HG02981 (cell line): ENCODE measurements around the gene MYCN.
"Not testable (repeated sequence)": the region's sequence is repeated elsewhere in the genome, so short reads cannot be mapped to it uniquely, and the experiment has no call there.

Experiments
- ATAC-seq: cut with Tn5 transposase; IDR thresholded peaks from one replicate; pipeline ENCODE4 v1.9.1; 2021; ENCODE audit warnings: mild to moderate bottlenecking, moderate library complexity; ENCODE audit not compliant: unreplicated experiment

MYCN gene

DNA sequence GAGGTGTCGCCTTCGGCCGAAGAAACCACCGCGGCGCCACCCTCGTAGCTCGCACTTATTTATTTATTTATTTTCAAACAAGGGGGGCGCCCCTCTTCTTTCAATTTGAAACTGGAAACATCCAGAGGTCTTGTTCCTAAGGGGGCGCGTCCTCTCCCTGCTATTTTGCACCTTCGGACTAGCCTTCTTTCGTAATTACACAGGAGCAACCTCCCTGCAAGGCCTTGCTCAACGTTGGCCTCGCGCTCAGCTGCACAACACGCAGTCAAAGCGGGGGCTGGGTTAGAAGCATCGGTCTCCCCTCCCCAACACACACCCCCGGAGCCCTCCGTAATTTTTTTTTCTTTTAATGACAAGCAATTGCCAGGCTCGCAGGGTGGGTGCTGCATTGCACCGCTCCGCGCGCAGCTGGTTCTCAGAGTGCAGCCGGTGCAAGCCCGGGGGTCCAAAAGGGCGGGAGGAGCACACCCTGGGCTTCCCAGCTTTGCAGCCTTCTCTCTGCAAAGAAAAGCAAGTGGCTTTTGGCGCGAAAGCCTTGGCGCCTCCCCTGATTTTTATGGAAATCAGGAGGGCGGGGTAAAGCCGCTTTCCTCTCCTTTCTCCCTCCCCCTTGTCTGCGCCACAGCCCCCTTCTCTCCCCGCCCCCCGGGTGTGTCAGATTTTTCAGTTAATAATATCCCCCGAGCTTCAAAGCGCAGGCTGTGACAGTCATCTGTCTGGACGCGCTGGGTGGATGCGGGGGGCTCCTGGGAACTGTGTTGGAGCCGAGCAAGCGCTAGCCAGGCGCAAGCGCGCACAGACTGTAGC, at the start of gene MYCN:
Gene MYCN (plus strand): TSS at position 697 of the 807 bp plus-strand sequence. CDS start 1,515 bp downstream, outside the sequence.
- ATAC-seq, result no peak

DNA sequence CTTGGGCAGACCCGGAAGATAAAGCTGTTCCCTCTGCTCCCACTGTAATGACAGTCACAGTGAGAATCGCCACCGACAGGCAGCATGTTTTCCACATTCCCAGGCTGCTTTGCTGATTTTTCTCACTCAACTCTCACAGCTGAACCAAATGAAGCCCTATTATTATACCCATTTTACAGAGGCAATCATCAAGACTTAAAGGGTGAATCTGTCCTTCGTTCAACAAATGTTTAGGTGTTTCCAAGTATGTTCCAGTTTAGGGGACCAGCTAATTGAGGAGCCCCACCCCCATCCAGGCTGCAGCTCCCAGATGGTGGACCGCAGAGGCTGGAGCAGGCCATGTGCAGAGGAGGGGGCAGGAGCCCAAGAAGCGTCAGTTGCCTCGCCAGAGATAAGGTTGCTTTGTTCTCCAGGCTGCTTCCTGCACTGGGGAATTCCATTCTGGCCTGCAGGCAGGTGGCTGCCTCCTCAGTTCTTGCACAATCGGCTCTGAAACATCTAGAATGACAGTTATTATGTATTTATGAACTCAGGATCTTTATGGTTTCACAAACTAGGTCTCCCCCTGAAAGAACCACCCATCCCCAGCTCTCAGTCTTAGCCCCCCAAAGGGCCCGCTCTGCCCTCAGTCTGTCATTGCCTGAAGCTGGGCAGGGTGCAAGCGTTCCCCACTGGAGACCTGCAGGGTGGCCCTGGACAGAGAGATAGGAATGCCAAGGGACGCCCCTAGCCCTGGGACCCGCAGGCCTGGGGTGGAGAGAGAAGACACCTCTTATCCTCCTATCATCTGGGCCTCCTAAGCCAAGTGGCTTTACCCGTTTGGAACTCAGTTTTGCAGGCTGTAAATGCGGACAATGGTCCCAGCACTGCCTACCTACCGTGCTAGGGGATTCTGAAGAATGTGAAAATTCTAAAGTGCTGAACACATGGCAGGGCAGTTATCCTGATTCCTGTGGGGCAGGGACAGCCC, 49.1 kb upstream of the MYCN start:
- no peak for ATAC-seq

DNA sequence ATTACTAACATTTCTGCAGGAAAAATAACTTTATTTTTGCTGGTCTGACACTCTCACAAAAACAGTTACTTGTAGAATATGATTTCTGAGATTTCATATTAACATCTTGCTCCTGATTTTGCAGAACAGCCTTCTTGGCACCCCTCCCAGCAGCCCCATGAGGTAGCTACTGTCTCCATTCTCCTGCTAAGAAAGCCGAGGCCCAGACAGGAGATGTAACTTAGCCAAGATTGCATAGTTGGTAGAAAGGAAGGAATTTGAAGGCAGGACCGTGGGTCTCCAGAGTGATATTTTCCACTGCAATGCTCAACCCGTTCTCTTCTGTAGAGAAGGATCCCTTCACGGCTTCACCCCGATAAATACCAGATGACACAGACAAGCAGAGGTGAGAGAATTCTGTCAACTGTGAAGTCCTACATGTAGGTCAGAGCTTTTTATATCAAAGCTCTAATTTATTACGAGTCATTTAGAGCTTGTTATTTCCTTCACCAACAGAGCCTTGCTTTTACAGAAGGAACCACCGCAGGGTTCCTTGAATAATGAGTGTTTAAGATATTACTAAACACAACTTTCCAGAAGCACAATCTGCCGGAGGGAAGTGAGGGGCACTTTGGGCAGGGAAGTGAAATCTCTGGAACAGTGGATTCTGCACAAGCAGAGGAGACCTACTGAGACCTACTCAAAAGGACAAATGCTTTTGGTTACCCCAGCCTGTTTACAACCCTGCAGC, 48.0 kb upstream of the MYCN start:
- ATAC-seq, result no peak

DNA sequence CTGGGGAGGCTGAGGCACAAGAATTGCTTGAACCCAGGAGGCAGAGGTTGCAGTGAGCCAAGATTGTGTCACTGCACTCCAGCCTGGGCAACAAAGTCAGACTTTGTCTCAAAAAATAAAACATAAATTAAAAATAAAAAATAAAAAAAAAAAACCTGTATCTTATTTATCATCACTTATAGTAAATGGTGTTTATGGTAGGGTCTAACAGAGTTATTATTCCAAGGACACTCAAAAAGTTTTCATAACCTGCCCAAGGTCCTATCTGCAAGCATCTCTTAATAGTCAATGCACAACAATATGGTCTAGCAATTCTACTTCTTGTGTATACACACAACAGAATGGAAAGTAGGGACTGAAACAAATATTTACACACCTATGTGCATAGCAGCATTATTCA, 47.3 kb upstream of the MYCN start:
- ATAC-seq, result no peak

DNA sequence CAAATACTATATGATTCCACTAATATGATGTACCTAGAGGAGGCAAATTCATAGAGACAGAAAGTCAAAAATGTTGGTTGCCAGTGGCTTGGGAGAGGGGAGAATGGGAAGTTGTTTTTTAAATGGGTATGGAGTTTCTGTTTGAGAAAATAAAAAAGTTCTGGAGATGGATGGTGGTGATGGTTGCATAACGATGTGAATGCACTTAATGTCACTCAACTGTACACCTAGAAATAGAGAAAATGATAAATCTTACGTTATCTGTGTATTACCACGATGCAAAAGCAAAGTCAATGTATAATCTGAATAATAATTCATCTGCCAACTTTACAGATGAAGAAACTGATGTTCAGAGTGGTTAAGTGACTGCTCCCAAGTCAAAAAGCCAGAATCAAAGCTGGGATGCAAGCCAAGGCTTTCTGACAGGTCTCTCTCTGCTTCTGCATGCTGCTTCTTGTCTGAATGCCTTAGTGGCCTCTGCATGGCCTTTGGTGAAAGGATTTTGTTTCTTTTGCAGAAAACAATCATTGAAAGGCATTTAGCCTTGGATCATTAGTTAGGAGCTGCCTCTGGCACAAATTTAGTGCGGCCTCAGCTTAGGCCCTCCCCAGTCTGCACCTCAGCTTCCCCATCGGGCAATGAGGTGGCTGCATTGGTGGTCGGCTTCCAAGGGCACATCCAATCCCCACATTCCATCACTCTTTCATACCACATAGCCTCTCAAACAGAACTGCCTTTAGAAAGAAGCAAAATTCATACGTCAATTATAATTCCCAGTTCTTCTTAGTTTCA, 46.5 kb upstream of the MYCN start:
- no peak for ATAC-seq

DNA sequence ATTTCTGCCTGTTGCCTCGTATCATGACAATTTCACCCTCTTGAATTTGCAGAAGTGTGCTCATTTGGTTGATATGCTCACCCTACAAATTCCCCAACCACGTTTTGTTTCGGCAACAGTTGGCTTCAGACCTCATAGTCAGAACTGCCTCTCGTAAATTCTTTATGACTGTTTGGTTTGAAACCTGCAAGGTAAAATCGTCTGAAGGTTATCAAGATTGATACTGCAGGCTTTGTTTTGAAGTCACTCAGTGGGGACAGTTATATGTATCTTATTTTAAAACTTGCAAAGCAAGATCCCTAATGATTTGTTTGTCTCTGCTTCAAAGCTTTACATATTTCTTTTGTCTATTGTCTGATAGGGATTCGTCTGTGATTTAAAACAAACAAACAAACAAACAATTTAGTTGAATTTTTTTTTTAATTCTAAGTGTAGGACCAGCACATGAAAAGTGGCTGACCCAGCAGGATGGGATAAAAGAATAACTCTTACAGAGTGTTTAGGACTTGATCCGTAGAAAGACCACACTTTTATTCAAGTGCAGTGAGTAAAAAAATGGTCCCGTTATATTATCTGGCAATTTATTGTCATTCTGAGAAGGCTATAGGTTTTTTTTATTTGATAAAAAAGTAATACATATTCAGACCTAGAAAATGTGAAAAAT, 45.7 kb upstream of the MYCN start:
- ATAC-seq, result no peak

DNA sequence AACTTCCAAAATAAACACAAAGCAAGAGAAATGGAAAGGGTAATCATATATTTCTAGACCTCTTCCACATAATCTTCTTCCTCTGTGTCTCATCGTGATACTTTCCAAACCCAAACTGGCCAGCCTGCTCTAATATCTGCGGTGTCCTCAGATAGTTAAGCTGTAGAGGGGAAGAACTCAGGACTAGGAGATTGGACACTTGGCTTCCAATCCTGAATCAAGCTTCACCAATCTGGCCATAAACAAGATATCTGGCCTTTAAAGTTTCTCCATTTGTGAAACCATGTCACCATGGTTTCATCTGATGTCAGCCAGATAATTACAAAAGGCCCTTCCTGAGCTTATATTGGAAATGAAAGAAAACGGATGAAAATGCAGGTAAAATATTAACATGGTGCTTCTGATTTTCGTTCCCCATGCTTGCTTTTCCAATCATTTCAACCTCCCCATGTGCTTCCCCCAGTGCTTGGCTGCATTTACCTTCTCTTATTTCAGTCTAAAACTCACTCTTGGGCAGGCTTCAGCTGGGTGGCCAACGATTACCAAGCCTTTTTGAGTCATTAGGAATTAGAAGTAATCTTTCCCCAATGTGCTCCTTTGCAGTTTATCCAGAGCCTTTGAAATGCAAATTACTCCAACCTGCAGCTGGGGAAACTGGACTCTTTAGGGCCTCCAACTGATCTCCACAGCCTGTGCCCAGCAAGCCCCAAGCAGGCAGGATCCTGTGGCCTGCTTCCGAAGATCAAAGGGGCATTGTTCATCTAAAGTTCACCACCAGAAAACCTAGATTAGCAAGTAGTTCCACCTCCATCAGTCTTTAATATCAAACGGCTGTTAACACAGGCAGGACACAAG, 44.5 kb upstream of the MYCN start:
- no peak for ATAC-seq

DNA sequence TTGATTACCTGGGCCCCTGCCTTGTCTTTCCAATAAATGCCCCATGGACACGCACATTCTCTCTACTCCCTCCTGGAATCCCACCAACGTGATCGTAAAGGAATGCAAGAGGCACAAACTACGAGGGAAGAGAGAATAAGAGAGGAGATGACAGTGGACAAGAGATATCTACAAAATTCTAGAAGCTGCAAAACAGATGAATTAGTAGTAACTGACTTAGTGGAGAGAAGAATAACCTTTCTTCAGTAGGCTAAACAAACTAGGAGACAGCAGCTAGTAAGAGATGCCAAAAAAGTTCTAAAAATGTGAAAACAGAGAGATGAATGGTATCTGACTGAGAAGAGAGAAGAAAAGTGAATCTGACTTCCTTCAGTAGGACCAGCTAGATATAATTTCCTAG, 43.5 kb upstream of the MYCN start:
- ATAC-seq, result no peak

DNA sequence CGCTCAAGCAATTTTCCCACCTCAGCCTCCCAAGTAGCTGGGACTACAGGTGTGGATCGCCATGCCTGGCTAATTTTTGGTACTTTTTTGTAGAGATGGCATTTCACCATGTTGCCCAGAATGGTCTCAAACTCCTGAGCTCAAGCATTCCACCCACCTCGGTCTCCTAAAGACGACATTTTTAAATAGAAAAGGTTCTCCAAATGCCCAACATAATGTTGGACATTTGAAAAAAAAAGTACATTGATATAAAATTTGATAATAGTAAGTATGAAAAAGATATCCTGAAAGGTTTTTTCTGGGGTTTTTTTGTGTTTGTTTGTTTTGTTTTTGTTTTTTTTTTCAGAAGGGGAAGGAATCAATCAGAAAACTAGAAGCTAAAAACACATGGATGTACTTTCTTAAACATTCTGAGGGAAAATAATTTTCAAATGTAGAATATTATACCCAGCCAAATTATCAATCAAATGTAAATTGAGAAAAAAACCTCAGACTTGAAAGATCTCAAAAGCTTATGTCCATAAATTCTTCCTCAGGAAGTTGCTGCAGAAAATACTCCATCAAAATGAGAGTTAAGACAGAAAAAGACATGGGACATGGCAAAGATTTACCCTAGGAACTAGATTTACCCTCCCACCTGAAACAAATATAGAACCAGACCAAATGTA, 42.8 kb upstream of the MYCN start:
- no peak for ATAC-seq

DNA sequence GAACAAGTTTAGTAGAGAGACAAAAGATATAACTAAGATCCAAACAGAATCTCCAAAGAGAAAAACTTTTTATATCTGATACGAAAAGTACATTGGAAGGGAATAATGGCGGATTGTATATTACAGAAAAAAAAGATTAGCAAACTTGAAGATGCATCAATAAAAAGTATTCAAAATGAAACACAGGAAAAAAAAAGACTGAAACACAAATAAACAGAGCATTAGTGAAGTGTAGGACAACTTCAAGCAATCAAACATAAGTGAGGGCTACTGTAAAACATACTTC, 41.1 kb upstream of the MYCN start:
- no peak for ATAC-seq

DNA sequence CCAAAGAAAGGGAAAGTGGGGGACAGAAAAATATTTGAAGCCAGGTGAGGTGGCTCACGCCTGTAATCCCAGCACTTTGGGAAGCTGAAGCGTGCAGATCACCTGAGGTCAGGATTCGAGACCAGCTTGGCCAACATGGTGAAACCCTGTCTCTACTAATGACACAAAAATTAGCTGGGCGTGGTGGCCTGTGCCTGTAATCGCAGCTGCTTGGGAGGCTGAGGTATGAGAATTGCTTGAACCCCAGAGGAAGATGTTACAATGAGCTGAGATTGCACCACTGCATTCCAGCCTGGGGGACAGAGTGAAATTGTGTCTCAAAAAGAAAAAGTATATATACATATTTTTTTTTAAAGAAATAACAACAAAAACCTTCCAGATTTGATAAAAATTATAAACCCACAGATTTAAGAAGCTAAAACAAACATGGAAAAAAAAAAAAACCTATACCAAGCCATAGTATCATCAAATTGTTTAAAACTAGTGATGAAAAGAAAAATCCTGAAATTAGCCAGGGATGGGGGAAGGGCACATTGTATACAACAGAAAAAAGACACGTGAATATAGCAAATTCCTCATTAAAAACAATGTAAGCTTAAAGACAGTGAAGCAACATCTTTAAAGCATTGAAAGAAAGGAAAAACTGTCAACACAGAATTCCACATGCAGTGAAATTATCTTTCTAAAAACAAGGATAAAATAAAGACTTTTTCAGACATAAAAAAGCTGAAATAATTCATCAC, 40.4 kb upstream of the MYCN start:
- no peak for ATAC-seq

DNA sequence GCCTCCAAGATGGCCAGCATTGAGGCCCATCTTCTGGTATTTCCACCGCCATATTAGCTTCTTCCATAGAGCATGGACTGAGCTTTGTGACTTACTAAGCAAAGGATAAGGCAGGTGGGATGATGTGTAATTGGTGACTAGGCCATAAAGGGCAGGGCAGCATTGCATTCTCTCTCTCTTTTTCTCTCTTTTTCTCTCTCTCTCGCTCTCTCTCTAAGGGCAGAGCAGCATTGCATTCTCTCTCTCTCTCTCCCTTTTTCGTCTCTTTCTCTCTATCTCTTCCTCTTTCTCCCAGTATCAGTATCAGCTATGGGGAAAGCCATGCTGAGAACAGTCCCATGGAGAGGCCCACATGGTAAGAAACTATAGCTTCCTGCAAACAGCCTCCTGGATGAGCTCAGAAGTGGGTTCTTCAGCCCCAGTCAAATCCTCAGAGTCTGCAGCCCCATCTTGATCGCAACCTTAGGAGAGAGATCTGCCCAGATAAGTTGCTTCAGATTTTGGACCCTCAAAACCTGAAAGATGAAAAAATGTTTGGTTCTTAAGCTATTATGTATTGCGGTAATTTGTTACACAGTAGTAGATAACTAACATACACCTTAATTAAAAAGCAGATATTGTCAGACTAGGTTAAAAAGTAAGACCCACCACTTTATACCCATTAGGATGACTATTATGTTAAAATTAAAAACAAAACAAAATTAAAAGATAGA, 39.1 kb upstream of the MYCN start:
- ATAC-seq, result no peak

DNA sequence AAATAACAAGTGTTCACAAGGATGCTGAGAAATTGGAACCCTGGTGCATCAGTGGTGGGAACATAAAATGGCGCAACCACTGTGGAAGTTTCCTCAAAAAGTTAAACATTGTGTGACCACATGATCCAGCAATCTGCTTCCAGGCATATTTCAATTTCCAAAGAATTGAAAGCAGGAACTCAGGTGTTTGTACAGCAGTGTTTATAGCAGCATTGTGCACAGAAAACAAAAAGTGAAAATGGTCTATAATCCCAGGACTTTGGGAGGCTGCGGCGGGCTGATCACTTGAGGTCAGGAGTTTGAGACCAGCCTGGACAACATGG, 38.6 kb upstream of the MYCN start:
- ATAC-seq, result no peak

DNA sequence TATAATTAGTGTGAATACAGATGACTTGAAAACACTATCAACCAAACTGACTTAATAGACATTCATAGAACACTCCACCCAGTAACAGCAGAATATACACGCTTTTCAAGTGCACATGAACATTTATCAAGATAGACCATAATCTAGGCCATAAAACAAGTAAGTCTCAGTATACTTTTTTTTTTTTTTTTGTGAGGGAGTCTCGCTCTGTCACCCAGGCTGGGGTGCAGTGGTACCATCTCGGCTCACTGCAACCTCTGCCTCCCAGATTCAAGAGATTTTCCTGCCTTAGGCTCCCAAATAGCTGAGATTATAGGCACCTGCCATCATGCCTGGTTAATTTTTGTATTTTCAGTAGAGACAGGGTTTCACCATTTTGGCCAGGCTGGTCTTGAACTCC, 36.4 kb upstream of the MYCN start:
- not testable (repeated sequence) for ATAC-seq

DNA sequence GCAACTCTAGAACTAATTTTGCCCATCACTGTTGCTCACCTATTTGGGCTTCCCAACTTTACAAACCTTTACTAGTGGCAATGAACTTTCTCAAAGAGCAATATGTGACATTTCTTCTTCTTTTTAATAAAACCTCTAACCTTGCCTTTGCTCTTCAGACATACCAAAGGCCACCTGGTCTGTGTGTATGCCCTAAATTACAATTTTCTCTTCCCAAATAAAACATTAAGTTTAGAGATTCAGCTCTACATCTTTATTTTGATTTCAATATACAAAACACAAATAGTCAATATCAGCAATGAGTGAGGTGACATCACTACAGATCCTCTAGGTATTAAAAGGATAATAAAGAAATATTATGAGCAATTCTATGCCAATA, 35.1 kb upstream of the MYCN start:
- ATAC-seq, result no peak

DNA sequence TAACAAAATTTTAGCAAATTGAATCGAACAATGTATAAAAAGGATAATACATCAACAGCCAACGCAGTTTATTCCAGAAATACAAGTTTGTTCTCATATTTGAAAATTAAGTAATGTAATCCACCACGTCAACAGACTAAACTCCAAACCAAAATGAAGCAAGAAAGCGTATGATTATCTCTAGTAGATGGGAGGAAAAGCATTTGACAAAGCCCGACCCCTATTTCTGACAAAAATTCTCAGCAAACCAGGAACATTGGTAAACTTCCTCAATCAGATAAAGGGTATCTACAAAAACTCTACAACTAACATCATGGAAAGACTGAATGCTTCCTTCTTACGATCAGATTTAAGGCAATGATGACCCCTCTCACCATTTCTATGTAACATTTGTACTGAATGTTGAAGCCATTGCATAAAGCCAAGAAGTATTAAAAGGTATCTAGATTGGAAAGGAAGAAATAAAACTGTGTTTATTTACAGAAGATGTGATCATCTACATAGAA, 34.3 kb upstream of the MYCN start:
- no peak for ATAC-seq

DNA sequence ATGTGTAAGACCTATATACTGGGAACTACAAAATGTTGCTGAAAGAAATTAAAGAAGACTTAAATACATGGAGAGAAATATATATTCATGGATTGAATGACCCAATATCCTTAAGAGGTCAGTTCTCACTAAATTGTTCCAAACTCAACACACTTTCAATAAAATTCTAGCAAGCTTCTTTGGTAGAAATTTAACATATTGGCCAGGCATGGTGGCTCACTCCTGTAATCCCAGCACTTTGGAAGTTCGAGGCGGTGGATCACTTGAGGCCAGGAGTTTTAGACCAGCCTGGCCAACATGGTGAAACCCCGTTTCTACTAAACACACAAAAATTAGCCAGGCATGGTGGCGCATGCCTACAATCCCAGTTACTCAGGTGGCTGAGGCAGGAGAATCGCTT, 33.6 kb upstream of the MYCN start:
- ATAC-seq, result no peak
